ENCODE data around the gene D2HGDH.

The D2HGDH gene

DNA sequence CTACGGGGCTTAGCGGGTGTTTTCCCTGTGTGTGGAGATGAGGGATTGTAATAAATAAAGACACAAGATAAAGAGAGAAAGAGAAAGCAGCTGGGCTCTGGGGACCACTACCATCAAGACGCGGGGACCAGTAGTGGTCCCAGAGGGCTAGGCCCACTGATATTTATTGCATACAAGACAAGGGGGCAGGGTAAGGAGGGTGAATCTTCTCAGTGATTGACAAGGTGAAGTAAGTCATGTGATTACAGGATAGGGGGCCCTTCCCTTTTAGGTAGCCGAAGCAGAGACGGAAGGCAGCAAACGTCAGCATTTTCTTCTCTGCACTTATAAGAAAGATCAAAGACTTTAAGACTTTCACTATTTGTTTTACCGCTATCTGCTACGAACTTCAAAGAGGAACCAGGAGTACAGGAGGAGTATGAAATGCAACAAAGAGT lies 37.7 kb downstream of the D2HGDH start:
- intact Hi-C loops (cut with DNase I; ENCODE audit: low total_unique reads): no loop called here
- no peak for DNase-seq
- no peak overlapping the region for H3K4me3 ChIP-seq
- peaks cover 0 to 10% (median 6%) of the 10 kb centered on the region in 4 donors for H3K4me1 ChIP-seq
- no peak overlapping the region for H3K27ac ChIP-seq
- H3K36me3 ChIP-seq: peaks cover 0 to 18% (median 5%) of the 10 kb centered on the region in 3 donors
- H3K9me3 ChIP-seq: no peaks in the 10 kb centered on the region
- TF ChIP-seq, protein P1, sequence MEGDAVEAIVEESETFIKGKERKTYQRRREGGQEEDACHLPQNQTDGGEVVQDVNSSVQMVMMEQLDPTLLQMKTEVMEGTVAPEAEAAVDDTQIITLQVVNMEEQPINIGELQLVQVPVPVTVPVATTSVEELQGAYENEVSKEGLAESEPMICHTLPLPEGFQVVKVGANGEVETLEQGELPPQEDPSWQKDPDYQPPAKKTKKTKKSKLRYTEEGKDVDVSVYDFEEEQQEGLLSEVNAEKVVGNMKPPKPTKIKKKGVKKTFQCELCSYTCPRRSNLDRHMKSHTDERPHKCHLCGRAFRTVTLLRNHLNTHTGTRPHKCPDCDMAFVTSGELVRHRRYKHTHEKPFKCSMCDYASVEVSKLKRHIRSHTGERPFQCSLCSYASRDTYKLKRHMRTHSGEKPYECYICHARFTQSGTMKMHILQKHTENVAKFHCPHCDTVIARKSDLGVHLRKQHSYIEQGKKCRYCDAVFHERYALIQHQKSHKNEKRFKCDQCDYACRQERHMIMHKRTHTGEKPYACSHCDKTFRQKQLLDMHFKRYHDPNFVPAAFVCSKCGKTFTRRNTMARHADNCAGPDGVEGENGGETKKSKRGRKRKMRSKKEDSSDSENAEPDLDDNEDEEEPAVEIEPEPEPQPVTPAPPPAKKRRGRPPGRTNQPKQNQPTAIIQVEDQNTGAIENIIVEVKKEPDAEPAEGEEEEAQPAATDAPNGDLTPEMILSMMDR (IDR thresholded peaks at IDR 0.05): no peak
- H3K27me3 ChIP-seq: peaks cover 0 to 72% of the 10 kb centered on the region in 2 donors

DNA sequence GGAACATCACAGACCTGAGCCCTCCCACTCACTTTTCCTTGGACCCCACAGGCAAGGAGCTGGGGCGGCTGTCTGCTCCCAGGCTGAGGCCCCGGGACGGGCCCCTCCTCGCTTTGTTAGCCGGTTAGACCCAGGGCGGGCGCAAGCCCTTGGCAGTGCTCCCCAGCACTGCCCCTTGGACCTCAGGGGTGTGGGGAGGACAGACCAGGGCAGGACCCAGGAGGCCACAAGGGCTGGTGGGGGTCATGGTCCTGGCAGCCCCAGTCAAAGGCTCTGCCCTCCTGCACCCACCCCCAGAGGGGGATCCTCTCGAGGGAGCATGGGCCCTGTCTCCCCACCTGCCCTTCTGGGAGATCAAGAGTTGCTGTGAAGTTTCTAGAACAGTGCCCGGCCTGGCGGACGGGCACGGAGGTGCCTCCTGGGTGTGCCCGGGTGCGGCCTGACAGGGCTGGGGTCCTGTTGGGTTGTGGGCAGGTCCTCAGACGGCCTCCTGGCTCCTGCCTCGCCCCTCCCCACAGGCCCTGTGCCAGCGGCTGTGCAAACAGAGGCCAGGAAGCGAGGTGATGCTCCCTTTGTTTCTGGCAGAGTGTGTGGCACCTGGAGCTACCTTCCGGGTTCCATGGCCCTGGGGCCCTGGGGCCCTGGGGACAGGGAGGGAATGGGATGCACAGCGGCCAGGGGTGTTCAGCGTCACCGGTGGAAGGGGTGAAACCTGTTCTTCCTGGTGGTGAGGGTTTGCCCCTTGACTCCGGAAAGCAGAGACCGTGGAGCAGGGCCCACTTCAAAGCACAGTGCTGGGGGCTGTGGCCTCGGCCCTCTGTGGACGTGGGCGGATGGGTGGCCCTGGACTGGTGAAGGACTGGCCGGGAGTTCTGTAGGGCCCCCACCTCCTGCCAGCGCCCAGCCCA lies 39.3 kb downstream of the D2HGDH start:
- H3K4me1 ChIP-seq: peaks cover 0 to 10% (median 6%) of the 10 kb centered on the region in 4 donors
- intact Hi-C loops (cut with DNase I; ENCODE audit: low total_unique reads): no loop called here
- H3K27ac ChIP-seq: no peak overlapping the region
- H3K9me3 ChIP-seq: no peaks in the 10 kb centered on the region
- DNase-seq: peak in 1 of 2 donors; percentile 59
- no peak overlapping the region for H3K4me3 ChIP-seq
- peaks cover 0 to 80% of the 10 kb centered on the region in 2 donors for H3K27me3 ChIP-seq
- H3K36me3 ChIP-seq: peaks cover 0 to 4% (median 0%) of the 10 kb centered on the region in 3 donors
- TF ChIP-seq, protein P1 (IDR thresholded peaks at IDR 0.05): no peak

DNA sequence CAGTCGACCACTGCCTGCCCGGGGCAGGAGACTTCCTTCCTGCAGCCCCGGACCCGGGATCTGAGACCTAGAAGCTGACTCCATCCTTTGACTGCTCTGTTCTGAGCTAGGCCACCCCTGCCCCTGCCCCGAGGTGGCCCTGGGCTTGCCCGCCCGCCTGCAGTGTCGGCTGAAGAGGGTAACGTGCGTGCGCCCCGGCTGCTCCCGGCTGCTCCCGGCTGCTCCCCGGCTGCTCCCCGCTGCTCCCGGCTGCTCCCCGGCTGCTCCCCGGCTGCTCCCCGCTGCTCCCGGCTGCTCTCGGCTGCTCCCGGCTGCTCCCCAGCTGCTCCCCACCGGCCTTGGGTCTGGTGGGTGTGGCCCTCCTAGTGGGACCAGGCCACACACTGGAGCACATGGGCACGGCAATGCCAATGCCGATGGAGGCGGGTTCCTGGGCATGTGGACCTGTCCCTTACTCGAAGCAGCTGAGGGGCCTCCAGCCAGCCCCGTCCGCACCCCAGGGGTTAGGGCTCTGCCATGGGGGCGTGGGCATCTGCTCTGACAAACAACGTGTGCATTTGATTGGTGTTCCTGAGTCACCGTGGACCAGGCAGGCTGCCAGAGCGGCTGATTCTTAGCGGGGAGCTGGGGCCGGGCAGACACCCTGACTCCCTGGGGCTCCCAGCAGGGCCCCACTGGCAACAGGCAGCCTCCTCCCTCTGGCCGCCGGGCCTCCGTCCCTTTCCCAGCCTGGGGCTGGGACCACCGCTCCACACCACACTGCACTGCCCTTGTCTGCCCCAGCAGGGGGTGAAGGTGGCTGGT lies 40.2 kb downstream of the D2HGDH start:
- peak in 1 of 2 donors; percentile 53 for DNase-seq
- no peaks in the 10 kb centered on the region for H3K36me3 ChIP-seq
- TF ChIP-seq, protein P1 (IDR thresholded peaks at IDR 0.05): no peak
- H3K27ac ChIP-seq: no peak overlapping the region
- H3K4me3 ChIP-seq: no peak overlapping the region
- no peaks in the 10 kb centered on the region for H3K9me3 ChIP-seq
- H3K27me3 ChIP-seq: peaks cover 0 to 80% of the 10 kb centered on the region in 2 donors
- peaks cover 0 to 10% (median 6%) of the 10 kb centered on the region in 4 donors for H3K4me1 ChIP-seq
- intact Hi-C loops (cut with DNase I; ENCODE audit: low total_unique reads): no loop called here

DNA sequence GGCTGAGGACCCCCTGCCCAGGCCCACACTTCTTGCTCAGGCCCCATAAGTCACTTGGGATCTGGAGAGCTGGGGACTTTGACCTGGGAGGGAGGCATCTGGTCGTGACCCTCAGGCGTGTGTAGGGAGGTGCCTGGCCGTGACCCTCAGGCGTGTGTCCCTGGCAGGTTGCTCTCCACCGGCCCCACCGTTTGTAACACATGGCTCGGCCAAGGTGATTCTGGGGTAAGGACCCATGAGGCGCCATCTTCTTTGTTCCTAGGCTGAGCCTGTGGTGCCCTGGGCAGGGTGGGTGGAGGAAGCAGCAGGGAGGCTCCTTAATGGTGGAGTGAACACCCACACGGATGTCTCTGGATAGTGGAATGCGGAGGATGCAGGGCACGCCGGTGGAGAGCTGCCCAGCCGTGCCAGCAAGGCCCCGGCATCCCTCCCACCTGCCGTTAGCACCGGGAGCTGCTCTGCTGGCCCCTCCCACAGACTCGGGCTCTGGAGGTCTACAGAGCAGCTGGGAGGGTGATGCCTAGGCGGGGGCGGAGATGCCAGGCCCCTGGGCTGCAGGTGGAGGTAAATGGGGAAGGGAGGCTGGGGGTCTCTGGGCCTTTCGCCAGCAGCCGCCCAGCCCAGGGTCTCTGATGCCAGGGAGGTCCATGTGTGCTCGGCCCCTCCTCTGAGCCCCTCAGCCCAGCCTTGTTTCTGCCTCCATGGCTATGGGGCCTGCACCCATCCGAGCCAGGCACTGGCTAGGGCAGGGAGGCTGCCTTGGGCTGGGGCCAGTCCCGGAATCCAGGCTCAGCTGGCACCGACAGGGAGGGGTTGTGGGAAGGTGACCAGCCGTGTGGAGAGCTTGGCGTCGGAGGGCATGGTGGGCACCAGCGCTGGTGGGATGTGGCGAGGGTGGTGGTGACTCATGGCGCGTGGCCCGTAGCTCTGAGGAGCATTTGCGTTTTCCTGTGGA lies 41.1 kb downstream of the D2HGDH start:
- intact Hi-C loops (cut with DNase I; ENCODE audit: low total_unique reads): no loop called here
- peaks cover 0 to 72% of the 10 kb centered on the region in 2 donors for H3K27me3 ChIP-seq
- H3K9me3 ChIP-seq: no peaks in the 10 kb centered on the region
- DNase-seq: peak; percentile 14 to 59
- H3K27ac ChIP-seq: no peak overlapping the region
- peaks cover 0 to 10% (median 6%) of the 10 kb centered on the region in 4 donors for H3K4me1 ChIP-seq
- H3K4me3 ChIP-seq: no peak overlapping the region
- H3K36me3 ChIP-seq: no peaks in the 10 kb centered on the region
- TF ChIP-seq, protein P1 (IDR thresholded peaks at IDR 0.05): no peak
